HG03378 (cell line): Measurements from ENCODE around the gene ARHGAP24.
"Not testable (repeated sequence)": the region's sequence is repeated elsewhere in the genome, so short reads cannot be mapped to it uniquely, and the experiment has no call there.

Experiments used
- ATAC-seq: cut with Tn5 transposase; IDR thresholded peaks from one replicate; pipeline ENCODE4 v1.9.1; 2021; ENCODE audit warnings: mild to moderate bottlenecking, moderate library complexity; ENCODE audit not compliant: unreplicated experiment

The ARHGAP24 gene

DNA sequence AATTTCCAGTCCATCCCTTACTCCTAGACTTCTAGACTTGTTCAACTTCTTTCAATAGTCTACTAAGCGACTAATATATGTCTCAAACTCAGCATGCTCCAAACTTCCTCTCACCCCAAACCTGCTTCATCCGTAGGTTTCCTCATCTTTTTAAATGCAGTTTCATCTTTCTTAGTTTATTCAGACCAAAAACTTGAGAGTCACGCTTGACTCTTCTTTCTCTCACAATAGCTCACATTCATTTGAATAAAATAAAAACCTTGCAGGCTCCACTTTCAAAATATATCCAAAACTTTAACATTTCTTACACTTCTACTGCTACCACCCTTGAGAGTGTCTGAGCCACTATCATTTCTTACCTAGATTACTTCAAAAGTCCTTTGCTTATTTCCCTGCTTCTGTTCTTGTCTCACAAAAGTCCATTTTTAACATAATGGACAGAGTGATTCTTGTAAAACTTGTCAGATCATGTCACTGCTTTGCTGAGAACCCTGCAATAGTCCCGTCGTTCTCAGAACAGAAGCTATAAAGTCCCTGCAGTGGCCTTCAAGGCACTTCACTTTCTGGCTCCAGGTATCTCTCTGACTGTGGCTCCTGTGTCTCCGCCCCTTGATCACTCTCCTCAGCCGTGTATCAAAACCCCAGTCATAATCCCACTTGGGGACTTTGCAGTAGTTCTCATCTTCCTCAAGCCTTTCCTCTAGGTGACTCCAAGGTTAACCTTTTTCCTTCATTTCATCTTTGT, 167.6 kb downstream of the ARHGAP24 start:
- peak; percentile 70 for ATAC-seq

DNA sequence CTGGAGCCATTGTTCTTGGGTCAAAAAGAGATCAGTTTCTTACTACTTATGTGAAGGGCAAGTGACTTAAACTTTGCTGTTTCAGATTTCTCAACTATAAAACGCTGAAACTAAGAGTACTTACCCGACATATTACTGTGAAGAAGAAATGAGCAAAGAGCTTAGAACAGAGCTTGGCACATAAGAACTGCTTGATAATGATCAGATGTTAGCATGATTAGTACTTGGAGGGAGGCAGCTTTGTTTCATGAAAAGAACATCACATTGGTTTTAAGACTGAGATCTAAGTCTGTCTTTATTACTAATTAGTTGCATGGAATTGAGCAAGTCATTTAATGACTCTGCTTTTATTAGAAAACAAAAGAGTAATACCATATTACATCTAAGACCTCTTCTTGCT, 169.1 kb downstream of the ARHGAP24 start:
- ATAC-seq = no peak

DNA sequence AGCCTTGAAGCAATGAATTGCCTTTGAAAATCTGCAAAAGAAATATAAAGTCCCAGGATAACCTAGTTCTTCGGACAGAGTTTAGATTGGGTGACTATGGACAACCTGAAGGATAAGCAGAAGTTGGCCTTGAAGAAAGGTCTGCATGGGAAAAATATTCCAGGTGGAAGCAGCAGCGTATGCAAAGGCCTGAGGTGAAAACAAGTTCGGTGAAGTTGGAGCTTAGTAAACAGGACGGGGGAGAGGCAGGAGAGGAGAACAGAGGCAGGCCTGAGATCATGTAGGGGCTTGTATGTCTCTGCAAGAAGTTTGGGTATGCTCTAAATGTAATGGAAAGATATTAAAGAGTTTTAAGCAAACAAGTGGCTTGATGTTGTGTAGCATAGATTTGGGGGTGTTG, 176.0 kb downstream of the ARHGAP24 start:
- no peak for ATAC-seq

DNA sequence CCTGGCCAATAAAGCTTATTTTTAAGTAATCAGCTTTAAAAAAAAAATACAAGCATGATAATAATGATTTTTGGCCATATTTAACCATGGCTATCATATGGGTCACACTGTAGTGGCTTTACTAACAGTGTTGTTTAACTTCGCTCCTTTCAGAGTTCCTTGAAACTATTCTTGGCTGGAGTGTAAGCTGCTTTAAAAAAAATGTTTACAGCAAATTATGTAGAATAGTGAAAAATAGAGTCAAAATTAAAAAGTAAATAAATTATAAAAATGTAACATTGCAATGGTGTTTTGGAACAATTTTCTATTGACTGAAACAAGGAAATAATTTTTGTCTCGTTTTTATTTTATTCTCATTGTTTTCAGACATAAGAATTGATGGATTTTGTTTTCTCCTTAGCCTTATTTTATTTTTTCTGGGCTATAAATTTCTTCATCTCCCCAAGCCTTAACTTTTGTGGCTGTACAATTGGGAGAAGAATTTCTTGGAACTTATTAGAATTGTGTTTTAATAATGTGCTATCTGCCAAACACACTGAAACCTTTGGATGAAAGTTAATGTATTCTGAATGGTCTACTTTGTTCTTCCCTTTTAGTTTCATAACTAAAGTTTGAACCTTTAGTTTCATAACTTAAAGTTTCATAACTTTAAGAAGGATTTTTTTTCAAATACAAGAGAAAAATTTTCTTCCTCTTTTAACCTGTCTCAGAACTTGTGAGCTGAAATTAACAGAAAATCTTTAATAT, 182.0 kb downstream of the ARHGAP24 start:
- no peak for ATAC-seq

DNA sequence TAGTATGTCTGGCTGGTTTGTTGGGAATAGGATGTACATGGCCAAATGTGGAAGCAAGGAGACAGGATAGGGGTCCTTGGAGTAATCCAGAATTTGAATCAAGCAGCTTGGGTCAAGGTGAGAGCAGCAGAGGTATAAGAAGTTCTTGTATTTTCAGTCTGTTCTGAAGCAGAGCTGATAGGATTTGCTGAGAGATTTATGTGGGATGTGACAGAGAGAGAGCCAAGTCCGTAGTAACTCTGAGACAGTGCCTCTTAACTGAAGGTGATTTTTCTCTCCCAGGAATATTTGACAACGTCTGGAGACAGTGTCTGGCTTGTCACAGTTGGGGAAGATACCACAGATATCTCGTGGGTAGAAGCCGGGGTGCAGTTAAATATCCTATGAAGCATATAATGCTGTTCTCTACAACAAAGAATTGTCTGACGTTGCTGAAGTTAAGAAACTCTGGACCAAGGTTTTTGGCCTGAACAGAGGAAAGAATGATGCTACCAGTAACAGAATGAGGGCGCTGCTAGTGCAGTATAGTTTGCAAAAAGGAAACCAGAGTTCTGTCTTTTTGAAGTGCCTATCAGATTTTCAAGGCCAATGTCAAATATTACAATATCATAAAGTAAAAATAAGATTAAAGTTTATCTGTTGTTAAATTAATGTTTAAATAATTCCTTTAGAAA, 184.0 kb downstream of the ARHGAP24 start:
- no peak for ATAC-seq

DNA sequence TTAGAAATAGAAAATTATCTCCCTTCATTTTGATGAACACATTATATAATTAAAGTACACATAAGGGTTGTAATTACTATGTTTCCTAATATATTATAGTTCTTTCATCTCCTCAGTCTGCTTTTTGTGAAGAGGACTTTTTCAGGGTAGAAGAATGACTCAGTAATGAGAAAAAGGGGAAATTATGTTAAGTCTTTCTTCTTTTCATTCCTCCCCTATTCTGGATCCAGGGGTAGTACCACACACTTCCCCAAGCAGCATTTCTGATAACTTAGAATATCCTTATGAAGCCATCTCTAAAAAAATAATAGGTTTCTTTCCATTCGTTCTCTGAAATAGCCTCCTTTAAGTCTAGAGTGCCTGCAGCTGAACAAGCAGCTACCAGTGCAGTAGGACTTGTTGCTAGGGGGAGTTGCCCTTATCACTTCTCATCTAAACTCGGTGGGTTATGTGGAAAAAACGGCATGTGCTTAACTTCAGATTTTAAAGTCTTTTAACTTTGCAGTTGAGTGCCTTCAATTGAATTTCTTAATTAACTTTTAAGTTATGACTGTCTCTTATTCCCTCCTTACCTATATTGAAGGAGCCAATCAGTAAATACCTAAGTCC, 184.8 kb downstream of the ARHGAP24 start:
- ATAC-seq = peak; percentile 36

DNA sequence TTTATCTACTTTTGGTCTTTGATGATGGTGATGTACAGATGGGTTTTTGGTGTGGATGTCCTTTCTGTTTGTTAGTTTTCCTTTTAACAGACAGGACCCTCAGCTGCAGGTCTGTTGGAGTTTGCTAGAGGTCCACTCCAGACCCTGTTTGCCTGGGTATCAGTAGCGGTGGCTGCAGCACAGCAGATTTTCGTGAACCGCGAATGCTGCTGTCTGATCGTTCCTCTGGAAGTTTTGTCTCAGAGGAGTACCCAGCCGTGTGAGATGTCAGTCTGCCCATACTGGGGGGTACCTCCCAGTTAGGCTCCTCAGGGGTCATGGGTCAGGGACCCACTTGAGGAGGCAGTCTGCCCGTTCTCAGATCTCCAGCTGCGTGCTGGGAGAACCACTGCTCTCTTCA, 191.7 kb downstream of the ARHGAP24 start:
- ATAC-seq = not testable (repeated sequence)

DNA sequence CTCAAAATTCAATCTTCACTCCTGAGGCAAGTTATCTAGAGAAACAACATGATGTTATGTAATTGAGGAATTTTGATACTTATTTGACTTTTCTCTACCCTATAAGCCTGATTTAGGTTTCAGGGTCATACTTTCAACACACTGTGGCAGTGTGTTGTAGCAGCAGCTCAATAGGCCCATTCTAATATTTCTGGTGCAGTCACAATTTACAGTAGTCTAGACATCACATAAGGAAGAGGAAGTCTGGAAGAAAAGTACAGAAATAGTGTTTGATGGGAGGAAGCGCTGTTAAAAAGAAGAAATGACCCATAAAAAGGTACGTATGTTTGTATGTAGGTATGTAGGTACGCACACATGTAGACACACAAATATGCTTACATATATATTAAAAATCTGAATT, 194.3 kb downstream of the ARHGAP24 start:
- no peak for ATAC-seq

DNA sequence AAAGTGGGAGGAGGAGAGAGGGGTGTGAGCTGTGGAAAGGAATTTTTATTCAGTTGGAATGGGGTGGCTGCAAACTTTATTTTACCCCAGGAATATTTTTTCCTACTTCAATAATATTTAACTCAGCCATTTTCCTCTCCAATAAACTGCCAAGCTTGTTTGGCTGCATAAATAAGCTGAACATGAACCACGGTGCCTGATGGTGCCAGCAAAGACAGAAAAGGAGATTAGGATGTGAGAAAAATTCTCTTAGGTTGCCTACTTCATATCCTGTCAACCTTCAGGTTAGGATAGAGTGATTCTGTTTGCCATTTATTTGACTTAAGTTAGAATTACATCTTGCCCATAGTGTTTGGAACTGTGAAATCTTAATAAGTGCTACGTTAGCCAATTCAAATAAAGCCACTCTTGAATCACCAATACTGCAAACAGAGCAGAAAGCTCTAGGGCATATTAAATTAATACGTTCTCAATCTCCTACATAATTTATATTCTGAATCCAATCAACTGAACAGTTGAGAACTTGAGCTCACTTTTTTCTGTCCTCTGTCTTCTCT, 195.1 kb downstream of the ARHGAP24 start:
- ATAC-seq = no peak

DNA sequence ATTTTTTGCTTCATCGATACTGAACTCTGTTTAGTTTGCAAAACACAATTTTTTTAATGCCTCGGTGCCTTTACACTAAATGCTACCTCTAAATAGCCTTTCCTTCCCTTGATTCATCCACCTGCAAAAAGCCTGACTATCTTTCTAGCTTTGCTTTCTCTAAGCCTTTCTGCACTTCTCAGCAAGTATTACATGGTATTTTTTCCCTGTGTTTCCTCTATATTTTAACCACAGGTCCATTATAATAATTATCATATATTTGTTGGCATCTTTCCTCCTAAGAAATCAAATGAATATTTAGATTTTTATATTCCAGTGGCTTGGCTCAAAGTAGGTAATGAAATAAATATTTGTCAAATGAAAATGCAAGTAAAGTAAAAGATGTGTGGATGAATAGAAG, 196.2 kb downstream of the ARHGAP24 start:
- ATAC-seq = no peak

DNA sequence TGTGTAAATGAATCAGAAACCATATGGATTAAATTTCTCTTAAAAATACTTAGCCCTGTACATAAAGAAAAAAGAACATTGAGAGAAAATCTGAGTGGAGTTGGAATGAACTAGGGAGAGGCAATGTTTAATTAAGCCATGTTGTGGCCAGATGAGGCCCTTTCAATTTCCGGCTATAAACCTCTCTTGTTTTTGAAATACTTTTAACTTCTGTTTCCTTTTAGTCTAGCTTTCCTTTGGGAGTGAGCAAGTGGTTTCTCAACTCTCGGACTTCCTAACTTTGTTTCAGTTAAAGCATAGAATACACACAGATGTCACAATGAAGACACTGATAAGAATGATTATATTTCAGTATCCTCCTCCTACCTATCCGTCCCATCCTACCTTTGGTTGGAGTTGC, 197.2 kb downstream of the ARHGAP24 start:
- ATAC-seq = no peak

DNA sequence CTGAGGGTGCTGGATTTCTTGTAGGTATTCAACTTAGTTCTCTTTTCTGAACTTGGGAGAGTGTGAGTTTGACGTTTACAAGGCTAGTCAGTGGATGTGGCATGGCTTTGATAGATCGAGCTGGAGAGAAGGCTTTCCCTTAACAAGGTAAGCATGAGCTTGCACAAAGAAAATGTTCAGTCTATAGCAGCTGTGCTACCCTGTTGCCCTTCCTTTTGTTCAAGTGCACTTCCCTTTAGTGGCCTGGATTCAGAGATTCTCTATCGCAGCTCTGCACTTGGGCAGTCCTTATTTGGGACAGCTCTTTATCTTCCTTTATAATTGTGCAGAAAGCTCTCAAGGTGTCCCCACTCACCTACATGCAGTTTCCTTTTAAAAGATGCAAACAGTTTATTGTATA, 198.0 kb downstream of the ARHGAP24 start:
- ATAC-seq = no peak

DNA sequence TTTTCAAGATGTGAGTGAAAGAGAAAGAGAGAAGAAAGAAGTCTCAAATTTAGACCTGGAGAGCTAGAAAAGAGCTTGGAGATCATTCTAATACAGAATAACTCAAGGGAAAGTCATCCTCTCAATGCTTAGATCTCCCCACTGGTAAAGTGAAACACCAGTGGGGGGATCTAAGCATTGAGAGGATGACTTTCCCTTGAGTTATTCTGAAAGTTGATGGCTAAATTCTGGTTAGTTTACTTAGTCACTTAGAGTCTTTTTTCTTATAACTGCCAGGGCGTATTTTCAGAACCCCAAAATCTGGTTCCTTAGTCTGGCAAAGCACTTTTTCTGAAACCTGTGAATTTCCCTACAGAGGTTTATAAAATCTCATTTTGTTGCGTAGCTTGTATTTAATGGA, 198.6 kb downstream of the ARHGAP24 start:
- no peak for ATAC-seq

DNA sequence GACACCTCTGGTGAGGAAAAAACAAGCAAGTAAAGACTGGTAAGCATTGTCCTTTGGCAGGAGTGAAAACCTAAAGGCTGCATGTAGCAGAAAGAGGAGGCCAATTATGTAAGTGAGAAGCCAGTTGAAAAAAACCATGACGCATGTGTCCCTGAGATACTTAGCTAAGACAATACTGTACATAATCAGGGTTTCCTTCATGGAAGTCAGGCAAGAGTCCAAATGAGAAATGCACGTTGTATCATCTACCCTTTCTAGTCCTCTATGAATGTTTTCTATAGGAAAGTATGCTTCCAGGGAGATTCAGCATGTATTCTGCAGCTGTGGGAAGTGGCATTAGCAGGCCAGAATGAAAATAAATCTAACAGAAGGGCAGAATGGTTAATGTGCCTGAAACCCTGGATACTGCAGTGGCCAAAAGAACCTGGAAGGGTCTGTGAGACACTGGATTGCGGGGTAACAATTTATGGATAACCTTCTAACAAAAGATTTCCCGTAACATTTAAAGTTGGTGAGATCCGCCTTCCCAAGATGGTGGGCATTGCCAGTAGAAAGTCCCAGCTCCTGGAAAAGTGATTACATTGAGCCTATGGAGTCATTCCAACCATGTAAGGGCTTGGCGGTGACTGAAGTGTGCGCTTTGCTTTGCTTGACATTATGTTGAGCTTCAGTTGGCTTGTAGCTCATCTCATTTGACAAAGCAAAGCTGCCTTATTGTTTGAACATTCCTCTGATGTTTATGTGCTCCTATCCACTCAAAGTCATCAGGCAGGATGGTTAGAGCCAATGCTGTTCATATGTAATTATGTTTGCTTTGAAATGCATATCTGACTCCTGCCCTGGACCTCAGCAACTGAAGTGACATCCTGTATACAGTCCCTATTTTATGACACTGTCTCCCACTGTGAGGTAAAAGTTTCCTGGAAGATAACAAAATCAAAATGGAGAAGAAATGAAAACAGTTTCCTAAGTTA, 200.4 kb downstream of the ARHGAP24 start:
- ATAC-seq = no peak

DNA sequence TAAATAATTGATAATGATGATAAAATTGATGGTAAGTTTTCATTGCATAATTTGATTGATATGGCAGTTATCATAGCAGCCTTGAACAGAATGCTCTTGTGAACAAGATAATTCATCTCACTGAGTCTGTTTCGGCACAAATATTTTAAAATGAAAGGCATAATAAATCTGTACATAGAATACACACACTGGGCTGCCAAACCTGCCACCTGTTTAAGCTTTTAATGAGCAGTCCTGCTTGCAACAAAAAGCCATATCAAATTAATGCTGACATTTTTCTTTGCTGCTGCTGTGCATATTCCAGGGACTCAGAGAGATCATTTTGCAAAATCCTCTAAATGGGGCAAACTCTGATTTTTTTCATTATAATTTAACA, 201.1 kb downstream of the ARHGAP24 start:
- ATAC-seq = no peak

DNA sequence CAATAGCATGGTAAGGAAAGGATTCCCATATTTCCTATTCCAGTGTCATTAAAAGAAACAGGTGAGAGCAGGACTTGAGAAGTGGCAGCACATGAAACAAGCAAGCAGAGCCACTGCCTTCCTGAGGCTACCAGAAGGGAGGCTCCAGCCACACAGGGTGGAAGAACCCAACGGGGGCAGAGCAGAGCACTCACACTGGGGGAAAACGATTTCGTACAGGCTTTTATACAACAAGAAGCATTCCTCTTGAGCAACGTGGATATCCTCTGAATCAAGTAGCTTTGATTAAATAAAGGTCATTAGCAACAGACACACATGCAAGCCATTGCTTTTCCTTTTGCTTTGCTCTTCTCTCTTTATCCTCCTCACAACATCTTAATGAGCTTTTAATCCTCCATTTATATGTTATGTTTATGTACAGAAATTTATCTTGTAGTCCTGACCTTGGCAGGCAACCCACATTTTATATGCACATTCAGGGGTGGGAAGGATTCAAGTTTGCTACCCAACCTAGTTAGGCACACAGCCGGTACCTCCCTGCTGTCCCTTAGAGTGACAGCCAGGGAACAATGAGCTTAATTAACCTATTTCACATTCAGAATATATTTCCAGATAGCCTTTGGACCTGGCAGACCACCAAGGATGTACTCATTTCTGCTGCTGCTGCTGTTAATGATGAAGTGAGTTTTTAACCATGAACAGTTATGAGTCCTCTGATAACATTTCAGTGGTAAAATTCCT, 202.1 kb downstream of the ARHGAP24 start:
- ATAC-seq = no peak

DNA sequence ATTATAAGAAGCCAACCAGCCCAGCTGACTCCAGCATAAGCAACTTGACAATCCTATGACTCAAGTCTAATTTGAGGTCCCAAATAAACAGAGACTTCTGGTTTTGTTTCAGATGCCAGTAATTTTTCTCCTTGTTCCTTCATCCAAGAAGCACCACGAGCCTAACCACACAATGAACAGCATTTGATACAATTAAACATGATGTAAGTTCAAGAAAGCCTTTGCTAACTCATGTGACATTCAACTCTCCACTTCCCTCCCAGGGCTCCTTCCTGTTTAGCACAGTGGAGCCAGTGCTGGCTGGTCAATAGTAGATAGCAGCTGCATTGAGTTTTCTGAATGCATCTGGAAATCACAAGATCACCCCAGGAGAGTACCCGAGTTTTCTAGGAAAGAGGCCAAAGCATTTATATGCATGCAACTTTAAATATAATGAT, 206.3 kb downstream of the ARHGAP24 start:
- ATAC-seq = peak; percentile 66

DNA sequence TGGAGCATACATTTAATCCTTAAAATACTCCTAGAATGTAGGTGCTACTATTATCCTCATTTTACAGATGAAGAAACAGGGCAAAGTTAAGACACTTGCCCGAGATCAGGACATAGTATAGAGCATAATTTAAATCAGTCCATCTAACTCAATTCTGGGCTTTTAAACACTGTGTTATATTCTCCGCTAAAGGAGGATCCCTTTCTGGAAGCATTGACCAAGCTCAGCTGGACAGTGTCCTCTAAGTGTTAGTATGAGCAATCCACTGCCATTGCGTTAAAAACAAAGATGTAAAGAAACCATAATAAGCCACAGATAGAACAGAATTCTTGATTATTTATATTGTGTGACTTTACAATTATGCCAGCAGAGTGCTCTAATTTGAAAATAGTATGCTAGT, 207.0 kb downstream of the ARHGAP24 start:
- no peak for ATAC-seq

DNA sequence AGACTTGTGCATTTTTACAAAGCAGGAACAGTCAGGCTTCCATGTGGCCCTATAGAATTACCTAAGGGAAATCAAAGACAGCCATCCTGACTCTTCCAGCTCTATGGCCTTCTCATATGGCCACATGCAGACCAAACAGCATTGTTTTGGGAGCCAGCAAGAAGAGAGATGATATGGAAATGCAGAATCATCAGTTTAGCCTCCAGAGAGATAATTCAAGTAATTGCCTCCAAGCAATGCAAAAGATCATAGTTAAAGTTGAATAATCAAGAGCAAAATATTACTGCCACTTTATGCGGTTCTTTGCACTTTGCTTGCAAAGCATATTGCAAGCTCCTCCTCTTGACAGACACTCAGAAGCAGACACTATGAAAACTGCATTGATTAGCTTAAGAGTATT, 207.4 kb downstream of the ARHGAP24 start:
- no peak for ATAC-seq
